Esophagus muscularis mucosa (tissue), 3 donors: ENCODE measurements around the gene IGSF21.

ENCODE experiments used
- CTCF ChIP-seq, 3 experiments: fragments of 200-600 bp in 2 of 3; fragments of 450-650 bp in 1 of 3; sonication (generic) in 2 of 3; IDR thresholded peaks; one replicate each; pipeline ENCODE4 v1.5.1; 2017 to 2019; ENCODE audit warnings: antibody characterized with exemption in 3 of 3, mild to moderate bottlenecking in 2 of 3, moderate library complexity in 1 of 3
- POLR2A ChIP-seq: fragments of 450-650 bp; IDR thresholded peaks from one replicate; pipeline ENCODE4 v1.6.1; 2017; ENCODE audit warnings: antibody characterized with exemption, moderate library complexity, mild to moderate bottlenecking, low read depth
- POLR2AphosphoS5 ChIP-seq, 2 donors: sonication (generic); formaldehyde crosslinking; IDR thresholded peaks; one replicate each; pipeline ENCODE4 v1.6.1; 2017; ENCODE audit warnings: antibody characterized with exemption in 2 of 2

GRCh38 chr1:18344755-18345154 is 237.2 kb downstream of the IGSF21 start:
- no peak for TF ChIP-seq POLR2AphosphoS5 (IDR thresholded peaks at IDR 0.05)
- no peak for TF ChIP-seq CTCF (IDR thresholded peaks at IDR 0.05)
- TF ChIP-seq POLR2A, result no peak
